K562 (cell line): ENCODE results near the gene TRAPPC12. TPM values are rescaled to one million over a fixed set of nuclear protein-coding genes. Genes with fewer than 3 reads are reported as not detected.

Experiments used
- ATAC-seq: fragments of 200-7000 bp; cut with Tn5 transposase; 3 replicates; pipeline ENCODE4 v1.9.1; 2020; ENCODE audit warnings: moderate library complexity
- BruUV-seq: library from RNA; stranded (reverse); fragments of 400-500 nt; replicated peaks from 2 replicates; lab custom pipeline; 2021; lab: Mats Ljungman, UMichigan
- CTCF ChIA-PET: fragments of 300-600 bp; formaldehyde crosslinking; extraction: SDS; loops from one replicate; lab custom pipeline; 2021; ENCODE audit warnings: low intra/inter-chr PET ratio; lab: Yijun Ruan, JAX
- POLR2A ChIA-PET: fragments of 300-600, 350-650 bp; sonication (Branson Sonifier 250); formaldehyde crosslinking; extraction: SDS; loops from one replicate; lab custom pipeline; 2021; ENCODE audit warnings: antibody characterized with exemption, inconsistent platforms; lab: Yijun Ruan, JAX
- DNase-seq, 4 experiments: peaks; one replicate each; pipeline versions ENCODE4 v3.0.0 to v3.0.0-alpha.2; 2011 to 2018; ENCODE audit warnings: low spot score in 3 of 4, mixed read lengths in 3 of 4; ENCODE audit errors: extremely low read depth in 1 of 4
- FAIRE-seq: peaks from 2 replicates; lab custom pipeline; 2011; peaks lifted over from hg19 to GRCh38; lab: Jason Lieb, UNC
- H2AFZ ChIP-seq: 2 replicates; pipeline ENCODE4 v1.6.0; 2011; ENCODE audit warnings: low read depth, low read length, control low read depth, inconsistent platforms
- H3K27ac ChIP-seq: fragments of 200-600 bp; 3 replicates; pipeline ENCODE4 v1.8.0; 2011; ENCODE audit warnings: low read depth, mild to moderate bottlenecking, control low read depth, inconsistent platforms, low read length, moderate library complexity, mixed read lengths; ENCODE audit errors: extremely low read depth
- H3K27me3 ChIP-seq, 2 experiments: fragments of 300-600 bp in 1 of 2; 2 replicates in 1 of 2; 3 replicates in 1 of 2; pipeline versions ENCODE4 v1.6.0 to v1.8.0; 2011; ENCODE audit warnings: inconsistent platforms in 2 of 2, low read length in 2 of 2, mild to moderate bottlenecking in 1 of 2, mixed read lengths in 1 of 2, moderate library complexity in 1 of 2; ENCODE audit not compliant: control insufficient read depth in 2 of 2, insufficient read depth in 2 of 2
- H3K36me3 ChIP-seq: fragments of 300-600 bp; 3 replicates; pipeline ENCODE4 v1.8.0; 2011; ENCODE audit warnings: mild to moderate bottlenecking, low read length, inconsistent platforms; ENCODE audit not compliant: control insufficient read depth, insufficient read depth
- H3K4me1 ChIP-seq, 2 experiments: fragments of 200-600 bp in 1 of 2; replicated peaks in 1 of 2; 2 replicates in 1 of 2; 3 replicates in 1 of 2; pipeline versions ENCODE4 v1.5.1 to v1.8.0; 2011; ENCODE audit warnings: inconsistent platforms in 2 of 2, low read length in 2 of 2, mild to moderate bottlenecking in 1 of 2, mixed read lengths in 1 of 2, moderate library complexity in 1 of 2; ENCODE audit not compliant: control insufficient read depth in 2 of 2, insufficient read depth in 2 of 2
- H3K4me2 ChIP-seq: 2 replicates; pipeline ENCODE4 v1.6.1; 2011; ENCODE audit warnings: low read length, control low read depth, inconsistent platforms, mixed read lengths; ENCODE audit not compliant: insufficient read depth
- H3K4me3 ChIP-seq: fragments of 200-600 bp; sonication (generic), shearing (Covaris generic); 2 replicates; pipeline ENCODE4 v1.5.1; 2016; ENCODE audit warnings: control low read depth, inconsistent platforms
- H3K79me2 ChIP-seq: fragments of 200-600 bp; 3 replicates; pipeline ENCODE4 v1.8.0; 2011; ENCODE audit warnings: low read length, inconsistent platforms; ENCODE audit not compliant: control insufficient read depth, insufficient read depth
- H3K9ac ChIP-seq, 2 experiments: 2 replicates each; pipeline versions ENCODE4 v1.6.0 to v1.6.1; 2011; ENCODE audit warnings: low read depth in 2 of 2, low read length in 2 of 2, control low read depth in 1 of 2, inconsistent platforms in 1 of 2, mild to moderate bottlenecking in 1 of 2, mixed read lengths in 1 of 2; ENCODE audit not compliant: insufficient read depth in 1 of 2
- H3K9me1 ChIP-seq: one replicate; pipeline ENCODE4 v1.6.0; 2011; ENCODE audit warnings: inconsistent platforms, mild to moderate bottlenecking, low read length, moderate library complexity; ENCODE audit not compliant: control insufficient read depth, insufficient read depth
- H3K9me3 ChIP-seq: replicated peaks from 2 replicates; pipeline ENCODE4 v1.5.1; 2011; ENCODE audit warnings: low read depth, low read length, inconsistent platforms; ENCODE audit not compliant: control insufficient read depth, insufficient read depth
- H4K20me1 ChIP-seq: replicated peaks from 2 replicates; pipeline ENCODE4 v1.6.1; 2011; ENCODE audit warnings: low read length, inconsistent platforms, mixed read lengths; ENCODE audit not compliant: control insufficient read depth, insufficient read depth
- CLOCK ChIP-seq: fragments of 250-450 bp; sonication (Bioruptor Pico); IDR thresholded peaks from 2 replicates; pipeline ENCODE4 v1.4.0; 2020; ENCODE audit warnings: mild to moderate bottlenecking, moderate library complexity, borderline replicate concordance
- COPS2 ChIP-seq: fragments of 450-650 bp; conservative IDR thresholded peaks from 2 replicates; pipeline ENCODE4 v1.6.1; 2016; ENCODE audit warnings: mild to moderate bottlenecking, moderate library complexity
- E2F4 ChIP-seq: sonication (generic); formaldehyde crosslinking; IDR thresholded peaks from 2 replicates; pipeline ENCODE4 v1.8.0; 2022; ENCODE audit warnings: mild to moderate bottlenecking, low read depth, missing genetic modification reagents
- ETV5 ChIP-seq: sonication (generic); formaldehyde crosslinking; IDR thresholded peaks from 2 replicates; pipeline ENCODE4 v1.4.0; 2020; ENCODE audit warnings: low read depth, mild to moderate bottlenecking, missing genetic modification reagents
- NR2C2 ChIP-seq, 2 experiments: fragments of 200-800 bp in 1 of 2; sonication (Bioruptor generic) in 1 of 2; sonication (generic) in 1 of 2; formaldehyde crosslinking in 1 of 2; IDR thresholded peaks; 2 replicates each; pipeline versions ENCODE4 v1.6.1 to v1.8.0; 2016 to 2022; ENCODE audit warnings: mild to moderate bottlenecking in 1 of 2, missing compliant biosample characterization in 1 of 2, missing genetic modification characterization in 1 of 2, missing genetic modification reagents in 1 of 2
- RAD51 ChIP-seq: fragments of 450-650 bp; IDR thresholded peaks from 2 replicates; pipeline ENCODE4 v1.7.1; 2016; ENCODE audit warnings: low read depth, mild to moderate bottlenecking, borderline replicate concordance
- SRSF9 ChIP-seq: fragments of 200-400 bp; formaldehyde crosslinking; IDR thresholded peaks from 2 replicates; pipeline ENCODE4 v1.6.1; 2017; ENCODE audit warnings: low read depth, low read length, borderline replicate concordance
- TAF9B ChIP-seq: fragments of 450-650 bp; IDR thresholded peaks from 2 replicates; pipeline ENCODE4 v1.6.1; 2018; ENCODE audit warnings: mild to moderate bottlenecking; ENCODE audit not compliant: partially characterized antibody
- WHSC1 ChIP-seq: IDR thresholded peaks from one replicate; pipeline ENCODE4 v1.6.1; 2012; ENCODE audit warnings: low read length, control low read depth, inconsistent platforms
- ZFPM2 ChIP-seq: fragments of 250-450 bp; sonication (Bioruptor Pico); IDR thresholded peaks from 2 replicates; pipeline ENCODE4 v1.5.1; 2022; ENCODE audit warnings: mild to moderate bottlenecking
- ZNF134 ChIP-seq: fragments of 250-450 bp; sonication (Bioruptor Pico); conservative IDR thresholded peaks from 2 replicates; pipeline ENCODE4 v1.4.0; 2020
- ZNF239 ChIP-seq: fragments of 250-450 bp; sonication (Bioruptor Pico); IDR thresholded peaks from 2 replicates; pipeline ENCODE4 v1.4.0; 2020; ENCODE audit warnings: mild to moderate bottlenecking
- ZNF431 ChIP-seq: sonication (generic); formaldehyde crosslinking; IDR thresholded peaks from 2 replicates; pipeline ENCODE4 v1.8.0; 2022; ENCODE audit warnings: mild to moderate bottlenecking, missing genetic modification reagents
- WGBS: fragments of 100-300 bp; shearing (Covaris generic); methylation state at CpG from one replicate; pipeline ENCODE4 v1.1.6; 2016; ENCODE audit warnings: low coverage, mixed read lengths; ENCODE audit not compliant: insufficient coverage; ENCODE audit errors: missing lambda C conversion rate; 5-methylcytosine and 5-hydroxymethylcytosine counted together
- in situ Hi-C: fragments of 300-500 bp; cut with MboI; formaldehyde crosslinking; loops from 4 replicates; pipeline ENCODE4 v1.15.0; 2018; ENCODE audit warnings: inconsistent platforms, mixed read lengths
- intact Hi-C: fragments of 100-400 bp; cut with micrococcal nuclease; formaldehyde crosslinking; loops from 2 replicates; pipeline ENCODE4 v1.14.2; 2022
- polyA plus RNA-seq, 8 experiments: library from polyadenylated mRNA; depleted of rRNA in 4 of 8; stranded (reverse) in 5 of 8; unstranded in 3 of 8; fragments of >200 nt; fragmentation: Nextera tagmentation in 2 of 8; fragmentation: Illumina TruSeq in 1 of 8; extraction: Ambion mirVana in 2 of 8; extraction: Trizol in 1 of 8; gene quantifications; 2 replicates each; pipeline versions ENCODE4 v1.2.1 to v1.2.3, GENCODE V29; 2011 to 2014; ENCODE audit warnings: inconsistent platforms in 1 of 8, missing spikeins in 1 of 8
- total RNA-seq, 7 experiments: library from RNA; depleted of rRNA in 6 of 7; stranded (reverse); fragments of >200 nt in 6 of 7; fragmentation: Illumina TruSeq in 2 of 7; extraction: Trizol in 2 of 7; gene quantifications; 2 replicates each; pipeline versions ENCODE4 v1.2.1 to v1.2.3, GENCODE V29; 2011 to 2021; ENCODE audit warnings: low replicate concordance in 1 of 7
- TF ChIP-seq, protein P1 (sequence below): fragments of 200-400 bp; formaldehyde crosslinking; IDR thresholded peaks from 2 replicates; pipeline ENCODE4 v1.6.1; 2017; ENCODE audit warnings: mild to moderate bottlenecking, low read depth, low read length, moderate library complexity

The TRAPPC12 gene
- total and polyA plus RNA-seq, 9 of the 15 experiments (the other 6 are each of a cell fraction or from before 2014, with no cell fraction given): 8.0 to 75.2 (median 39.1) TPM

GRCh38 chr2:3472966-3473365, 93.5 kb downstream of the TRAPPC12 start:
- Histone ChIP-seq H3K27ac (no peak overlapping the region), H3K4me2 (no peak overlapping the region), H3K4me3 (no peak overlapping the region), H3K79me2 (no peaks in the 10 kb centered on the region), H3K9ac (no peak overlapping the region), H3K4me1 (peaks cover 0 to 3% of the 10 kb centered on the region in 2 experiments; a peak in 1 of 5 replicates), H4K20me1 (0 out of 2 replicates have a peak, but pooled peaks cover 4% of the 10 kb centered on the region), H2AFZ (no peak overlapping the region), H3K36me3 (peaks cover 76% of the 10 kb centered on the region; the same call in 2 of the 3 replicates), H3K9me1 (peaks cover 5% of the 10 kb centered on the region), H3K9me3 (no peaks in the 10 kb centered on the region), H3K27me3 (no peaks in the 10 kb centered on the region)
- CTCF ChIA-PET: no interaction called here
- POLR2A ChIA-PET: no interaction called here
- intact Hi-C loops: no loop called here
- no peak for ATAC-seq
- WGBS: 75% methylated on average over 10 of the region's 10 CpGs
- BruUV-seq: no TSS peak
- no peak for FAIRE-seq
- no peak for DNase-seq
- in situ Hi-C loops: no loop called here
- TF ChIP-seq ZFPM2 (CRISPR knock-in tag): no peak
- no peak for TF ChIP-seq ETV5
- no peak for TF ChIP-seq WHSC1
- TF ChIP-seq ZNF239: no peak
- no peak for TF ChIP-seq TAF9B
- TF ChIP-seq, protein P1, sequence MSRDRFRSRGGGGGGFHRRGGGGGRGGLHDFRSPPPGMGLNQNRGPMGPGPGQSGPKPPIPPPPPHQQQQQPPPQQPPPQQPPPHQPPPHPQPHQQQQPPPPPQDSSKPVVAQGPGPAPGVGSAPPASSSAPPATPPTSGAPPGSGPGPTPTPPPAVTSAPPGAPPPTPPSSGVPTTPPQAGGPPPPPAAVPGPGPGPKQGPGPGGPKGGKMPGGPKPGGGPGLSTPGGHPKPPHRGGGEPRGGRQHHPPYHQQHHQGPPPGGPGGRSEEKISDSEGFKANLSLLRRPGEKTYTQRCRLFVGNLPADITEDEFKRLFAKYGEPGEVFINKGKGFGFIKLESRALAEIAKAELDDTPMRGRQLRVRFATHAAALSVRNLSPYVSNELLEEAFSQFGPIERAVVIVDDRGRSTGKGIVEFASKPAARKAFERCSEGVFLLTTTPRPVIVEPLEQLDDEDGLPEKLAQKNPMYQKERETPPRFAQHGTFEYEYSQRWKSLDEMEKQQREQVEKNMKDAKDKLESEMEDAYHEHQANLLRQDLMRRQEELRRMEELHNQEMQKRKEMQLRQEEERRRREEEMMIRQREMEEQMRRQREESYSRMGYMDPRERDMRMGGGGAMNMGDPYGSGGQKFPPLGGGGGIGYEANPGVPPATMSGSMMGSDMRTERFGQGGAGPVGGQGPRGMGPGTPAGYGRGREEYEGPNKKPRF: no peak
- TF ChIP-seq NR2C2 (CRISPR knock-in tag; IDR thresholded peaks at IDR 0.05): no peak
- TF ChIP-seq NR2C2 (tag; IDR thresholded peaks at IDR 0.05): no peak
- TF ChIP-seq COPS2: no peak
- no peak for TF ChIP-seq E2F4 (CRISPR knock-in tag)
- no peak for TF ChIP-seq ZNF431
- TF ChIP-seq CLOCK (CRISPR knock-in tag): no peak
- TF ChIP-seq ZNF134 (CRISPR knock-in tag): no peak
- no peak for TF ChIP-seq SRSF9
- TF ChIP-seq RAD51: no peak
